Effector memory CD4-positive, alpha-beta T cell (primary cell): ENCODE results near the gene KIAA0232.
"Not testable (repeated sequence)": the region's sequence is repeated elsewhere in the genome, so short reads cannot be mapped to it uniquely, and the experiment has no call there.

ENCODE experiments used
- DNase-seq, 3 donors: peaks; one replicate each; pipeline ENCODE4 v3.0.0-alpha.2; 2020
- H3K27ac ChIP-seq: 2 replicates; pipeline ENCODE4 v1.7.0; 2013; ENCODE audit warnings: mild to moderate bottlenecking, low read length, moderate library complexity; ENCODE audit not compliant: insufficient read depth, poor library complexity, severe bottlenecking
- H3K27me3 ChIP-seq: replicated peaks from 2 replicates; pipeline ENCODE4 v1.7.0; 2013; ENCODE audit warnings: mild to moderate bottlenecking, low read length; ENCODE audit not compliant: insufficient read depth, control insufficient read depth, poor library complexity, severe bottlenecking
- H3K36me3 ChIP-seq: 2 replicates; pipeline ENCODE4 v1.7.0; 2013; ENCODE audit warnings: mild to moderate bottlenecking, low read length, moderate library complexity; ENCODE audit not compliant: control insufficient read depth, insufficient read depth
- H3K4me1 ChIP-seq: 2 replicates; pipeline ENCODE4 v1.7.0; 2013; ENCODE audit warnings: low read length, mild to moderate bottlenecking; ENCODE audit not compliant: control insufficient read depth, insufficient read depth, poor library complexity, severe bottlenecking
- H3K4me3 ChIP-seq: 2 replicates; pipeline ENCODE4 v1.7.0; 2013; ENCODE audit warnings: low read length, low read depth, mild to moderate bottlenecking; ENCODE audit not compliant: insufficient read depth, poor library complexity, severe bottlenecking
- H3K9me3 ChIP-seq: 2 replicates; pipeline ENCODE4 v1.7.0; 2013; ENCODE audit warnings: mild to moderate bottlenecking, low read length, moderate library complexity; ENCODE audit not compliant: control insufficient read depth

The KIAA0232 gene

DNA sequence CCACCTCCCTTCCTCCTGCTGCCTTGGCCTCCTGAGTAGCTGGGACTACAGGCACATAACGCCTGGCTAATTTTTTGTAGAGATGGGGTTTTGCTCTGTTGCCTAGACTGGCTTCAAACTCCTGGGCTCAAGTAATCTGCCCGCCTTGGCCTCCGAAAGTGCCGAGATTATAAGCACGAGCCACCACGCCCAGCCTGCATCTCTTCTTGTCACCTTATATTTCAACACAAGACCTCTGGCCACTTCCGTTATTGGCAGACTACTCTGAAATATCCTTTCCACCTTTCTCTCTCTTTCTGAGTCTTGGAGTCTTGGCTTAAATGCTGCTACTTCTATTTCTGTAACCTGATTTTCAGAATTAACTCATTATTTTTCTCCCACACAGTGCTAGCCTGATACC, 5.6 kb downstream of the KIAA0232 start:
- Histone ChIP-seq H3K9me3 (no peaks in the 10 kb centered on the region), H3K27me3 (no peaks in the 10 kb centered on the region), H3K36me3 (no peaks in the 10 kb centered on the region), H3K4me3 (no peak overlapping the region), H3K4me1 (peaks cover 14% of the 10 kb centered on the region), H3K27ac (no peak overlapping the region)
- no peak for DNase-seq

DNA sequence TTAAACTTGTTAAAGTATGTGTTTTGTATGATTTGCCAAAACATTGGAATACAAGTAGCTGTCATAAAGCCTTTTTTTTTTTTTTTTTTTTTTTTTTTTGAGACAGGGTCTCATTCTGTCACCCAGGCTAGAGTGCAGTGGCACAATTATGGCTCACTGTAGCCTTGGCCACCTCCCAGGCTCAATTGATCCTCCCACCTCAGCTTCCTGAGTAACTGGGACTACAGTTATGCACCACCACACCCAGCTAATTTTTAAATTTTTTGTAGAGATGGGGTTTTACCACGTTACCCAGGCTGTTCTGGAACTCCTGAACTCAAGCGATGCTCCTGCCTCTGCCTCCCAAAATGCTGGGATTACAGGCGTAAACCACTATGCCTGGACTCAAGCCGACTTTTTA, 8.7 kb downstream of the KIAA0232 start:
- H3K36me3 ChIP-seq, DNase-seq, H3K27me3 ChIP-seq, H3K4me3 ChIP-seq, H3K9me3 ChIP-seq, H3K27ac ChIP-seq: not testable (repeated sequence)
- H3K4me1 ChIP-seq = peaks cover 15% of the 10 kb centered on the region

DNA sequence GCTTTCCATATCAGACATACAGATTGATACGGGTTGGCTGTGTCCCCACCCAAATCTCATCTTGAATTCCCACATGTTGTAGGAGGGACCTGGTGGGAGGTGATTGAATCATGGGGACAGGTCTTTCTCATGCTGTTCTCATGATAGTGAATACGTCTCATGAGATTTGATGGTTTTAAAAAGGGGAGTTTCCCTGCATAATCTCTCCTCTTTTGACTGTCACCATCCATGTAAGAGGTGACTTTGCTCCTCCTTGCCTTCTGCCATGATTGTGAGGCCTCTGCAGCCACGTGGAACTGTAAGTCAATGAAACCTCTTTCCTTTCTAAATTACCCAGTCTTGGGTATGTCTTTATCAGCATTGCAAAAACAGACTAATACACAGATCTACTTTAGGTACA, 9.3 kb downstream of the KIAA0232 start:
- not testable (repeated sequence) for DNase-seq, H3K4me3 ChIP-seq, H3K36me3 ChIP-seq, H3K27me3 ChIP-seq, H3K9me3 ChIP-seq, H3K27ac ChIP-seq
- H3K4me1 ChIP-seq = peaks cover 15% of the 10 kb centered on the region

DNA sequence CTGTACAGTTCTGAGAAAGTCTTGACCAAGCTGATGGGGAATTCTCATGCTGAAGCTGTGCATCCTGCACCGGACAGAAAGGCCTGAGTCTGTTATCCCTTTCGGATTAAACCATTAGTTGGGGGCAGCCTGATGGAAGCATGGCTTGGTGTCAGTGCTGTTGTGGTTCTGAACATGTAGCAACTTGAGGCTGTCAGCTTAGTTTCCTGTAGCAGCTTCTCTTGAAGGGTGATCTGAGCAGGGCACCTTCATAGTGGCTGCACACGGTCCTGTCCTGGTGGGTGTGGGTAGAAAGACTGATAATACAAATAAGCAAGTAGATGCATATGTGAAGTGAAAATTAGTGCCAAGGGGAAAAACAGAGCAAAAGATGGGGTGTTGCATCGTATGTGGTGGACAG, 11.7 kb downstream of the KIAA0232 start:
- H3K4me1 ChIP-seq = peaks cover 15% of the 10 kb centered on the region
- DNase-seq = no peak
- H3K27ac ChIP-seq = no peak overlapping the region
- H3K9me3 ChIP-seq = no peaks in the 10 kb centered on the region
- H3K36me3 ChIP-seq = peaks cover 5% of the 10 kb centered on the region
- H3K4me3 ChIP-seq = no peak overlapping the region
- no peaks in the 10 kb centered on the region for H3K27me3 ChIP-seq

DNA sequence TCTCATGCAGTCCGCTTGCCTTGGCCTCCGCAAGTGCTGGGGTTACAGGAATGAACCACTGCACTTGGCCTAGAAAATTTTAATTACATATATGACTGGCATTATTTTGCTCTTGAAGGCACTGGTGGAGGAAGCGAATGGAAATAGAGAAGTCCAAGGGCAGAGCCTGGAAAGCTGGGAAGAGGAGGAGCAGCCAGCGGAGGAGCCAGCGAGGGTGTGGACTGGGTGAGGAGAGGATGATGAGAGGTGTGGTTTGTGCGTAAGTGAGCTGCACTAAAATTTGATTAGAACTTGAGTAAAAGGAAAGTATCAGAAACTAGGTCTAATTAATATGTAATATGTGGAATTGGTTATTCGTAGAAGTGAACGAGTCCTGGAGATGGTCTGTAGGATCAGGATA, 13.3 kb downstream of the KIAA0232 start:
- Histone ChIP-seq H3K36me3 (peaks cover 5% of the 10 kb centered on the region), H3K4me1 (peaks cover 15% of the 10 kb centered on the region), H3K4me3 (no peak overlapping the region), H3K27me3 (no peaks in the 10 kb centered on the region), H3K27ac (no peak overlapping the region), H3K9me3 (no peaks in the 10 kb centered on the region)
- DNase-seq = no peak

DNA sequence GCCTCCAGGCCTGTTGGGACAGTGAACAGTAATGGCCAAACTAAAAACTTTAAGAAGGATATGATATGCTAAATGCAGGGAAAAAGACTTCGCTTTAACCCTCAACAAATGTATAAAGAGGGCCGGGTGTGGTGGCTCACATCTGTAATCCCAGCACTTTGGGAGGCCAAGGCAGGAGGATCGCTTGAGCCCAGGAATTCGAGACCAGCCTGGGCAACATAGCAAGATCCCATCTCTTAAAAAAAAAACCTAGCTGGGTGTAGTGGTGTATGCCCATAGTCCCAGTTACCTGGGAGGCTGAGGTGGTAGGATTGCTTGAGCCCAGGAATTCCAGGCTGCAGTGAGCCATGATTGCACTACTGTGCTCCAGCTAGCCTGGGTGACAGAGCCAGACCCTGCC, 14.8 kb downstream of the KIAA0232 start:
- not testable (repeated sequence) for H3K9me3 ChIP-seq

DNA sequence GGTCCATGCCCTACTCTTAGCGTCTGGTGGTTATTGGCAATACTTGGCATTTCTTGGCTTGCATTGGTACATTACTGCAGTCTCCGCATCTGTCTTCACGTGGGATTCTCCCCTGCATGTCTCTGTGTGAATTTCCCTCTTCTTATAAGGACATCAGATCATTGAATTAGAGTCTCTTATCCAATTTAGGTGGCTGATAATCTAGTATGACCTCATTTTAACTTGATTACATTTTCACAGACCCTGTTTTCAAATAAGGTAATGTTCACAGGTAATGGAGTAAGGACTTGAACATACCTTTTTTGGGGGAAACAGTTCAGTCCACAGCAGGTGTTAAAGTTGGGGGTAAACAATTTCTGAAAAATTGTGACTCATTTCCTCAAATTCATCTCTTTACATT, 16.6 kb downstream of the KIAA0232 start:
- H3K4me3 ChIP-seq = no peak overlapping the region
- no peak for DNase-seq
- peaks cover 5% of the 10 kb centered on the region for H3K36me3 ChIP-seq
- H3K4me1 ChIP-seq = peaks cover 3% of the 10 kb centered on the region
- no peak overlapping the region for H3K27ac ChIP-seq
- no peaks in the 10 kb centered on the region for H3K9me3 ChIP-seq
- H3K27me3 ChIP-seq = no peaks in the 10 kb centered on the region

More for the DNA sequence above, 14.8 kb downstream of the KIAA0232 start:
- H3K36me3 ChIP-seq, H3K27ac ChIP-seq, H3K4me1 ChIP-seq, H3K27me3 ChIP-seq, DNase-seq, H3K4me3 ChIP-seq: not testable (repeated sequence)

DNA sequence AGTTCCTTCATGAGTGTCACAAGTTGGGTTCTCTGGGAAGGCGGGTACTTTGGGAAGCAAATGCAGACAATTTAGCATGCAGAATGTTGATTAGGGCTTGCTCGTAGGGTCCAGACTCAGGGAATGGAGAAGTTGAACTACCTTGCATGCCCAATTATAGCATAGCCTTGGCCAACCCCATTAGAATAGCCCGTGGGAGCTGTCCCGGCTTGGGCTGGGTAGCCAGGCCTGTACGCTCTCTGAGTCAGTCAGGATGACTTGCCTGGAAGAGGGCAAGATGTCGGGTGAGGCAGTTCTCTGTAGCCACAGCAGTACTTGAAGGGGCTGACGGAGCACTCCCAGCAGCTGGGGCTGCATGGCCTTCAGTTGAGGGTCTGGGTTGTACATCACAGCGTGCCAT, 19.5 kb downstream of the KIAA0232 start:
- no peaks in the 10 kb centered on the region for H3K36me3 ChIP-seq
- H3K4me3 ChIP-seq = no peak overlapping the region
- no peak for DNase-seq
- no peak overlapping the region for H3K27ac ChIP-seq
- no peaks in the 10 kb centered on the region for H3K27me3 ChIP-seq
- H3K9me3 ChIP-seq = no peaks in the 10 kb centered on the region
- H3K4me1 ChIP-seq = no peaks in the 10 kb centered on the region

DNA sequence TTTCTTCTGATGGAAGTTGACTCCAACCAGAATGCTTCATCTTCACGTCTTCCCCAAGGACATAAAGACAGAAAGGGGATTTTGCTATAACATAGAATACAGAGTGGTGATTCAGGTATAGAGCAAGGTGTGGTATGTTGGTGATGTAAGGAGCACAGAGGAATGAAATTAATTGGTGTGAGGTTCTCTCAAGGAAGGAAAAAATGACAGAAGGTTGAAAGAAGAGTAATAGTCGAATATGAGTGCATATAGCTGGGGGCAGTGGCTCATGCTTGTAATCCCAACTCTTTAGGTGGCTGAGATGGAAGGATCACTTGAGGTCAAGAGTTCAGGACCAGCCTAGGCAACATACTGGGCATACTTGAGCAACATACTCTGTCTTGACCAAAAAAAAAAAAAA, 20.1 kb downstream of the KIAA0232 start:
- H3K4me1 ChIP-seq = no peaks in the 10 kb centered on the region
- no peak for DNase-seq
- H3K27ac ChIP-seq = no peak overlapping the region
- H3K27me3 ChIP-seq = no peaks in the 10 kb centered on the region
- H3K4me3 ChIP-seq = no peak overlapping the region
- no peaks in the 10 kb centered on the region for H3K36me3 ChIP-seq
- H3K9me3 ChIP-seq = no peaks in the 10 kb centered on the region

DNA sequence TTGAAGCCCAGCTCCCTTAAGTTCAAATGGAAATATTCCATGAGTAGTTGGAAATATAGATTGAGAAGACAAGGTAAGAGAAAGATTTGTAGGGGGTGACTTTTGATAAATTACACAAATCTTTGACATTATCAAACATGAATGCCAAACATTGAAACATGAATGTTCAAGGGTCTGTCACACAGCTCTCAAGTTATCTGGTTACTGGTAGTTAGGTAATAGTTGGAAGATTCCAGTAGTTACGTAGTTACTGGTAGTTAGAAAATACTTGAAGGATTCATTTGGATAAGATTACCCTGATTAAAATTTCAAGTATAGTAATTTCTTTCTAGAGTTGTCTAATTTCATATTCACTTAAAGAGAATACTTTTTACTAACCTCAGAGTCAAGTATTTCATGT, 20.7 kb downstream of the KIAA0232 start:
- Histone ChIP-seq H3K27me3 (no peaks in the 10 kb centered on the region), H3K9me3 (no peaks in the 10 kb centered on the region), H3K4me3 (no peak overlapping the region), H3K4me1 (no peaks in the 10 kb centered on the region), H3K36me3 (no peaks in the 10 kb centered on the region), H3K27ac (no peak overlapping the region)
- no peak for DNase-seq
